ENCODE measurements around the gene AGAP1. TPM values are rescaled to one million over a fixed set of nuclear protein-coding genes. Genes with fewer than 3 reads are reported as not detected.

AGAP1 gene
- total and polyA plus RNA-seq, 4 donors = 2.0 to 8.5 (median 5.4) TPM

DNA sequence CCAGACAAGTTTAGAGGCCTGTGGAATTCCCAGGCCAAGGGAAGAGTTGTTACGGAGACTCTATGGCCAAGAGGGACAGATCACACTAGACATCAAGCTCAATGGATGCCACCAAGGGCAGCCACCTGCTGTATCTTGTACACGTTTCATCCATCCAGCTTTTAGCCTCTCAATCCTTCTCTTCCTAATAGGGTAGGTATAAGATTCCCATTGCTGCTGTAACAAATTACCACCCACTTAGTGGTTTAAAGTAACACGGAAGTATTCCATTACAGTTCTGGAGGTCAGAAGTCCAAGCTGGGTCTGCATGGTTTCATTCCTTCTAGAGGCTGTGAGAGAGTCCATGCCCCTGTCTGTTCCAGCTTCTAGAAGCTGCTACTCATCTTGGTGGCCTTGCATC lies 586.6 kb downstream of the AGAP1 start:
- Histone ChIP-seq H3K4me3 (ENCODE audit: low read depth in 1 of 3, low read length in 3 of 3) (no peak overlapping the region), H3K27me3 (ENCODE audit: control insufficient read depth in 4 of 4, insufficient read depth in 4 of 4, low read length in 3 of 4) (no peaks in the 10 kb centered on the region), H3K36me3 (ENCODE audit: control insufficient read depth in 4 of 4, insufficient read depth in 3 of 4, low read depth in 1 of 4, low read length in 3 of 4) (no peaks in the 10 kb centered on the region), H3K27ac (ENCODE audit: low read depth in 1 of 2, low read length in 2 of 2) (no peak overlapping the region), H3K9ac (ENCODE audit: low read depth in 1 of 2, low read length in 2 of 2) (no peak overlapping the region), H3K4me1 (ENCODE audit: control insufficient read depth in 4 of 4, insufficient read depth in 4 of 4, low read length in 3 of 4) (no peaks in the 10 kb centered on the region), H3K9me3 (ENCODE audit: control insufficient read depth in 4 of 4, low read length in 3 of 4) (no peaks in the 10 kb centered on the region)
- 95% methylated on average over 3 of the region's 3 CpGs for WGBS
- TF ChIP-seq FOXA2 (IDR thresholded peaks at IDR 0.05) (no peak), RAD21 (IDR thresholded peaks at IDR 0.05) (no peak)
- TF ChIP-seq, protein P1, sequence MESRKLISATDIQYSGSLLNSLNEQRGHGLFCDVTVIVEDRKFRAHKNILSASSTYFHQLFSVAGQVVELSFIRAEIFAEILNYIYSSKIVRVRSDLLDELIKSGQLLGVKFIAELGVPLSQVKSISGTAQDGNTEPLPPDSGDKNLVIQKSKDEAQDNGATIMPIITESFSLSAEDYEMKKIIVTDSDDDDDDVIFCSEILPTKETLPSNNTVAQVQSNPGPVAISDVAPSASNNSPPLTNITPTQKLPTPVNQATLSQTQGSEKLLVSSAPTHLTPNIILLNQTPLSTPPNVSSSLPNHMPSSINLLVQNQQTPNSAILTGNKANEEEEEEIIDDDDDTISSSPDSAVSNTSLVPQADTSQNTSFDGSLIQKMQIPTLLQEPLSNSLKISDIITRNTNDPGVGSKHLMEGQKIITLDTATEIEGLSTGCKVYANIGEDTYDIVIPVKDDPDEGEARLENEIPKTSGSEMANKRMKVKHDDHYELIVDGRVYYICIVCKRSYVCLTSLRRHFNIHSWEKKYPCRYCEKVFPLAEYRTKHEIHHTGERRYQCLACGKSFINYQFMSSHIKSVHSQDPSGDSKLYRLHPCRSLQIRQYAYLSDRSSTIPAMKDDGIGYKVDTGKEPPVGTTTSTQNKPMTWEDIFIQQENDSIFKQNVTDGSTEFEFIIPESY (IDR thresholded peaks at IDR 0.05) = no peak
- no peak for DNase-seq (ENCODE audit: low spot score)

DNA sequence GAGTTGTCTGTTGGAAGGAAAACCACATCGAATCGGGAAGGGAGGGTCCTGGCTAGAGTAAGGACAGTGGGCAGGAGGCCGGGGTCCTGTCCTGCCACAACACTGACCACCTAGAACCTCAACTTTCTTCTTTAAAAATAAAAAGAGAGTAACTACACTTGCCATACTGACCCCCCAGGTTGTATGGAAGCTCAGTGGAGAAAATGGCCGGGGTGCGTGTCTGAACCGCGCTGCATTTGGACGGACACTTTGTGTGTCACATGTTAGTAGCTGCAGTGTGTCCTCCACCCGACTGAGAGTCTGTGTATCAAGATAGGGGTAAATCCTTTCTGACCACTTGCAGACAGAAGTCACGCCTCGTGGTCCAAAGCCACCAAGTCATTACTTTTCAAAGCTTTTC lies 587.3 kb downstream of the AGAP1 start:
- Histone ChIP-seq H3K4me3 (ENCODE audit: low read depth in 1 of 3, low read length in 3 of 3) (no peak overlapping the region), H3K9me3 (ENCODE audit: control insufficient read depth in 4 of 4, low read length in 3 of 4) (no peaks in the 10 kb centered on the region), H3K27me3 (ENCODE audit: control insufficient read depth in 4 of 4, insufficient read depth in 4 of 4, low read length in 3 of 4) (no peaks in the 10 kb centered on the region), H3K27ac (ENCODE audit: low read depth in 1 of 2, low read length in 2 of 2) (no peak overlapping the region), H3K4me1 (ENCODE audit: control insufficient read depth in 4 of 4, insufficient read depth in 4 of 4, low read length in 3 of 4) (no peaks in the 10 kb centered on the region), H3K9ac (ENCODE audit: low read depth in 1 of 2, low read length in 2 of 2) (no peak overlapping the region), H3K36me3 (ENCODE audit: control insufficient read depth in 4 of 4, insufficient read depth in 3 of 4, low read depth in 1 of 4, low read length in 3 of 4) (no peaks in the 10 kb centered on the region)
- no peak for DNase-seq (ENCODE audit: low spot score)
- WGBS = 96% methylated on average over 11 of the region's 11 CpGs
- no peak for TF ChIP-seq HNF4G (IDR thresholded peaks at IDR 0.05)
- no peak for TF ChIP-seq JUND (IDR thresholded peaks at IDR 0.05)
- no peak for TF ChIP-seq HNF4A (conservative IDR thresholded peaks at IDR 0.05)
- TF ChIP-seq RXRA (IDR thresholded peaks at IDR 0.05) = no peak
- no peak for TF ChIP-seq EGR1 (IDR thresholded peaks at IDR 0.05; ENCODE audit: low read depth in 2 of 2)
- no peak for TF ChIP-seq FOXA2 (IDR thresholded peaks at IDR 0.05)
- TF ChIP-seq TAF1 (conservative IDR thresholded peaks at IDR 0.05) = no peak
- TF ChIP-seq, protein P2, sequence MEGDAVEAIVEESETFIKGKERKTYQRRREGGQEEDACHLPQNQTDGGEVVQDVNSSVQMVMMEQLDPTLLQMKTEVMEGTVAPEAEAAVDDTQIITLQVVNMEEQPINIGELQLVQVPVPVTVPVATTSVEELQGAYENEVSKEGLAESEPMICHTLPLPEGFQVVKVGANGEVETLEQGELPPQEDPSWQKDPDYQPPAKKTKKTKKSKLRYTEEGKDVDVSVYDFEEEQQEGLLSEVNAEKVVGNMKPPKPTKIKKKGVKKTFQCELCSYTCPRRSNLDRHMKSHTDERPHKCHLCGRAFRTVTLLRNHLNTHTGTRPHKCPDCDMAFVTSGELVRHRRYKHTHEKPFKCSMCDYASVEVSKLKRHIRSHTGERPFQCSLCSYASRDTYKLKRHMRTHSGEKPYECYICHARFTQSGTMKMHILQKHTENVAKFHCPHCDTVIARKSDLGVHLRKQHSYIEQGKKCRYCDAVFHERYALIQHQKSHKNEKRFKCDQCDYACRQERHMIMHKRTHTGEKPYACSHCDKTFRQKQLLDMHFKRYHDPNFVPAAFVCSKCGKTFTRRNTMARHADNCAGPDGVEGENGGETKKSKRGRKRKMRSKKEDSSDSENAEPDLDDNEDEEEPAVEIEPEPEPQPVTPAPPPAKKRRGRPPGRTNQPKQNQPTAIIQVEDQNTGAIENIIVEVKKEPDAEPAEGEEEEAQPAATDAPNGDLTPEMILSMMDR (IDR thresholded peaks at IDR 0.05; ENCODE audit: low read depth, low read length, missing input control) = no peak

DNA sequence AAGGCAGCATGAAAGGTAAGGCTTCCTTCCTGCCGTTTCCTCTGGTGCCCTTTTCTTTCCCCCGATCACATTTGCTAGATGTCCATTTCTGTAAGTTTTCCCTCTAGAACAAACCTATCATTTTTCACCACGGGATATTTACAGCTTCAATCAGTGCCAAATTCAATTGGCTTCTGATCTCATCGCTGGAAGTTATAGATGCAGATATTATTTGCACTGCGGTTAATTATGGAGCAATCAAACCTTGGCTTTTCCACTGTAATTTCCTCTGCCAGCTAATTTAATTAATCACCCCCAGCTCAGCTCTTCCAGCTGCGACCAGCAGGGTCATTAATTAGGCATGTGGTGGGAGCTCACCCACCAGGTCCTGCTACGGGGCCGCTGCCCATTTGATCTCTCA lies 588.2 kb downstream of the AGAP1 start:
- TF ChIP-seq YY1 (IDR thresholded peaks at IDR 0.05) (no peak), SP1 (IDR thresholded peaks at IDR 0.05) (no peak), EGR1 (IDR thresholded peaks at IDR 0.05; ENCODE audit: low read depth in 2 of 2) (no peak), FOXA2 (IDR thresholded peaks at IDR 0.05) (no peak), HNF4G (IDR thresholded peaks at IDR 0.05) (no peak)
- TF ChIP-seq, protein P3, sequence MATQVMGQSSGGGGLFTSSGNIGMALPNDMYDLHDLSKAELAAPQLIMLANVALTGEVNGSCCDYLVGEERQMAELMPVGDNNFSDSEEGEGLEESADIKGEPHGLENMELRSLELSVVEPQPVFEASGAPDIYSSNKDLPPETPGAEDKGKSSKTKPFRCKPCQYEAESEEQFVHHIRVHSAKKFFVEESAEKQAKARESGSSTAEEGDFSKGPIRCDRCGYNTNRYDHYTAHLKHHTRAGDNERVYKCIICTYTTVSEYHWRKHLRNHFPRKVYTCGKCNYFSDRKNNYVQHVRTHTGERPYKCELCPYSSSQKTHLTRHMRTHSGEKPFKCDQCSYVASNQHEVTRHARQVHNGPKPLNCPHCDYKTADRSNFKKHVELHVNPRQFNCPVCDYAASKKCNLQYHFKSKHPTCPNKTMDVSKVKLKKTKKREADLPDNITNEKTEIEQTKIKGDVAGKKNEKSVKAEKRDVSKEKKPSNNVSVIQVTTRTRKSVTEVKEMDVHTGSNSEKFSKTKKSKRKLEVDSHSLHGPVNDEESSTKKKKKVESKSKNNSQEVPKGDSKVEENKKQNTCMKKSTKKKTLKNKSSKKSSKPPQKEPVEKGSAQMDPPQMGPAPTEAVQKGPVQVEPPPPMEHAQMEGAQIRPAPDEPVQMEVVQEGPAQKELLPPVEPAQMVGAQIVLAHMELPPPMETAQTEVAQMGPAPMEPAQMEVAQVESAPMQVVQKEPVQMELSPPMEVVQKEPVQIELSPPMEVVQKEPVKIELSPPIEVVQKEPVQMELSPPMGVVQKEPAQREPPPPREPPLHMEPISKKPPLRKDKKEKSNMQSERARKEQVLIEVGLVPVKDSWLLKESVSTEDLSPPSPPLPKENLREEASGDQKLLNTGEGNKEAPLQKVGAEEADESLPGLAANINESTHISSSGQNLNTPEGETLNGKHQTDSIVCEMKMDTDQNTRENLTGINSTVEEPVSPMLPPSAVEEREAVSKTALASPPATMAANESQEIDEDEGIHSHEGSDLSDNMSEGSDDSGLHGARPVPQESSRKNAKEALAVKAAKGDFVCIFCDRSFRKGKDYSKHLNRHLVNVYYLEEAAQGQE (IDR thresholded peaks at IDR 0.05) = no peak
- TF ChIP-seq, protein P1 (IDR thresholded peaks at IDR 0.05) = no peak
- no peaks in the 10 kb centered on the region for H3K4me1 ChIP-seq (ENCODE audit: control insufficient read depth in 4 of 4, insufficient read depth in 4 of 4, low read length in 3 of 4)
- 94% methylated on average over 8 of the region's 8 CpGs for WGBS
- no peaks in the 10 kb centered on the region for H3K36me3 ChIP-seq (ENCODE audit: control insufficient read depth in 4 of 4, insufficient read depth in 3 of 4, low read depth in 1 of 4, low read length in 3 of 4)
- H3K27me3 ChIP-seq (ENCODE audit: control insufficient read depth in 4 of 4, insufficient read depth in 4 of 4, low read length in 3 of 4) = no peaks in the 10 kb centered on the region
- H3K9me3 ChIP-seq (ENCODE audit: control insufficient read depth in 4 of 4, low read length in 3 of 4) = no peaks in the 10 kb centered on the region
- H3K4me3 ChIP-seq (ENCODE audit: low read depth in 1 of 3, low read length in 3 of 3) = no peak overlapping the region
- no peak for DNase-seq (ENCODE audit: low spot score)
- H3K9ac ChIP-seq (ENCODE audit: low read depth in 1 of 2, low read length in 2 of 2) = no peak overlapping the region
- no peak overlapping the region for H3K27ac ChIP-seq (ENCODE audit: low read depth in 1 of 2, low read length in 2 of 2)

All from liver (tissue), 9 donors.